HepG2 (cell line): ENCODE data around the gene MASP1. TPM values are rescaled to one million over a fixed set of nuclear protein-coding genes. Genes with fewer than 3 reads are reported as not detected.

Experiments
- ATAC-seq: fragments of 200-7000 bp; cut with Tn5 transposase; 3 replicates; pipeline ENCODE4 v1.9.1; 2020; ENCODE audit warnings: mild to moderate bottlenecking, moderate library complexity
- BruUV-seq: library from RNA; stranded (reverse); fragments of 400-500 nt; replicated peaks from 2 replicates; lab custom pipeline; 2021; lab: Mats Ljungman, UMichigan
- CTCF ChIA-PET: fragments of 300-600 bp; formaldehyde crosslinking; extraction: SDS; loops from one replicate; lab custom pipeline; 2021; ENCODE audit warnings: low total read pairs, inconsistent platforms, low intra/inter-chr PET ratio; lab: Yijun Ruan, JAX
- POLR2A ChIA-PET: fragments of 350-600 bp; sonication (Branson Sonifier 250); formaldehyde crosslinking; loops from one replicate; lab custom pipeline; 2020; ENCODE audit warnings: antibody characterized with exemption, inconsistent platforms; lab: Yijun Ruan, JAX
- DNase-seq: peaks from one replicate; pipeline ENCODE4 v3.0.0-alpha.2; 2015; ENCODE audit warnings: low spot score
- FAIRE-seq: peaks from 3 replicates; lab custom pipeline; 2011; peaks lifted over from hg19 to GRCh38; lab: Jason Lieb, UNC
- H2AFZ ChIP-seq: one replicate; pipeline ENCODE4 v1.6.1; 2011; ENCODE audit warnings: low read length, inconsistent platforms
- H3K27ac ChIP-seq: fragments of 300-600 bp; 3 replicates; pipeline ENCODE4 v1.8.0; 2011; ENCODE audit warnings: mixed run types, mild to moderate bottlenecking, mixed read lengths, low read length, inconsistent platforms; ENCODE audit not compliant: insufficient read depth; ENCODE audit errors: extremely low read length
- H3K27me3 ChIP-seq, 2 experiments: fragments of 200-600 bp in 1 of 2; 2 replicates in 1 of 2; 3 replicates in 1 of 2; pipeline versions ENCODE4 v1.6.0 to v1.8.0; 2011; ENCODE audit warnings: low read length in 2 of 2, mild to moderate bottlenecking in 2 of 2, moderate library complexity in 2 of 2, inconsistent platforms in 1 of 2; ENCODE audit not compliant: insufficient read depth in 2 of 2, control insufficient read depth in 1 of 2
- H3K36me3 ChIP-seq, 2 experiments: fragments of 200-600 bp in 1 of 2; replicated peaks in 1 of 2; 2 replicates in 1 of 2; 3 replicates in 1 of 2; pipeline versions ENCODE4 v1.5.1 to v1.8.0; 2011; ENCODE audit warnings: low read length in 2 of 2, inconsistent platforms in 1 of 2; ENCODE audit not compliant: insufficient read depth in 2 of 2, control insufficient read depth in 1 of 2
- H3K4me1 ChIP-seq: 2 replicates; pipeline ENCODE4 v1.5.1; 2012; ENCODE audit warnings: low read length, inconsistent platforms; ENCODE audit not compliant: insufficient read depth
- H3K4me2 ChIP-seq: 2 replicates; pipeline ENCODE4 v1.6.0; 2011; ENCODE audit warnings: low read depth, low read length, inconsistent platforms
- H3K4me3 ChIP-seq, 3 experiments: fragments of 200-600 bp in 1 of 3; sonication (generic), shearing (Covaris generic) in 1 of 3; replicated peaks in 1 of 3; 2 replicates each; pipeline ENCODE4 v1.5.1; 2011 to 2016; ENCODE audit warnings: low read length in 3 of 3, inconsistent platforms in 2 of 3, low read depth in 2 of 3, mild to moderate bottlenecking in 2 of 3, control low read depth in 1 of 3, mixed read lengths in 1 of 3; ENCODE audit not compliant: insufficient read depth in 1 of 3
- H3K79me2 ChIP-seq: one replicate; pipeline ENCODE4 v1.6.1; 2011; ENCODE audit warnings: low read length, inconsistent platforms; ENCODE audit not compliant: insufficient read depth
- H3K9ac ChIP-seq: 2 replicates; pipeline ENCODE4 v1.6.0; 2011; ENCODE audit warnings: mild to moderate bottlenecking, low read depth, low read length, inconsistent platforms; ENCODE audit not compliant: insufficient read depth
- H3K9me3 ChIP-seq: 2 replicates; pipeline ENCODE4 v1.5.1; 2012; ENCODE audit warnings: mild to moderate bottlenecking, low read length
- H4K20me1 ChIP-seq: 2 replicates; pipeline ENCODE4 v1.6.0; 2011; ENCODE audit warnings: inconsistent platforms, mild to moderate bottlenecking, low read length, moderate library complexity; ENCODE audit not compliant: insufficient read depth
- ARHGAP35 ChIP-seq: sonication (generic); formaldehyde crosslinking; IDR thresholded peaks from 2 replicates; pipeline ENCODE4 v1.9.0; 2022; ENCODE audit warnings: mild to moderate bottlenecking, inconsistent platforms, moderate library complexity, missing genetic modification reagents, borderline replicate concordance
- ARID2 ChIP-seq: sonication (generic); formaldehyde crosslinking; IDR thresholded peaks from 2 replicates; pipeline ENCODE4 v1.8.1; 2022; ENCODE audit warnings: mild to moderate bottlenecking, missing genetic modification reagents, borderline replicate concordance
- ARNT2 ChIP-seq: sonication (generic); formaldehyde crosslinking; IDR thresholded peaks from 2 replicates; pipeline ENCODE4 v1.8.0; 2022; ENCODE audit warnings: mild to moderate bottlenecking, low read depth, missing genetic modification reagents, moderate library complexity
- ATF7-NPFF ChIP-seq: sonication (generic); formaldehyde crosslinking; IDR thresholded peaks from 2 replicates; pipeline ENCODE4 v1.8.1; 2023; ENCODE audit warnings: mild to moderate bottlenecking, low read depth, missing genetic modification reagents, moderate library complexity
- CBX1 ChIP-seq: IDR thresholded peaks from one replicate; pipeline ENCODE4 v1.6.1; 2016; ENCODE audit warnings: antibody characterized with exemption, low read depth
- ETV5 ChIP-seq: IDR thresholded peaks from 2 replicates; pipeline ENCODE4 v1.6.1; 2018; ENCODE audit warnings: missing biosample characterization, missing genetic modification reagents, inconsistent platforms, borderline replicate concordance
- HNF4A ChIP-seq: sonication (generic); formaldehyde crosslinking; IDR thresholded peaks from 2 replicates; pipeline ENCODE4 v1.4.0; 2020; ENCODE audit warnings: missing genetic modification reagents
- NCOA1 ChIP-seq: sonication (generic); formaldehyde crosslinking; IDR thresholded peaks from 2 replicates; pipeline ENCODE4 v1.9.0; 2021; ENCODE audit warnings: missing genetic modification reagents
- NFATC3 ChIP-seq: sonication (generic); formaldehyde crosslinking; IDR thresholded peaks from 2 replicates; pipeline ENCODE4 v1.5.1; 2020; ENCODE audit warnings: mild to moderate bottlenecking, missing genetic modification reagents
- POLR2A ChIP-seq, 2 experiments: IDR thresholded peaks; 2 replicates each; pipeline ENCODE4 v1.6.1; 2011; ENCODE audit warnings: low read depth in 2 of 2, low read length in 2 of 2, mild to moderate bottlenecking in 1 of 2, moderate library complexity in 1 of 2; ENCODE audit not compliant: insufficient read depth in 1 of 2
- SATB2 ChIP-seq: sonication (generic); formaldehyde crosslinking; IDR thresholded peaks from 2 replicates; pipeline ENCODE4 v1.5.0; 2020; ENCODE audit warnings: missing genetic modification reagents
- WGBS: methylation state at CpG from one replicate; pipeline ENCODE4 v1.1.6; 2017; ENCODE audit warnings: low lambda C conversion rate; 5-methylcytosine and 5-hydroxymethylcytosine counted together
- in situ Hi-C: cut with HindIII; loops from 2 replicates; pipeline ENCODE4 v1.10.0; 2017; ENCODE audit warnings: low pct_unique_long_range_greater_than_20kb; ENCODE audit not compliant: extremely low pct_ligation_motif_present
- intact Hi-C: fragments of 100-400 bp; cut with micrococcal nuclease; formaldehyde crosslinking; loops from one replicate; pipeline ENCODE4 v1.10.0; 2022; ENCODE audit not compliant: unreplicated experiment
- polyA plus RNA-seq, 8 experiments: library from polyadenylated mRNA; depleted of rRNA in 3 of 8; stranded (reverse) in 7 of 8; unstranded in 1 of 8; fragments of >200 nt; fragmentation: Illumina TruSeq in 4 of 8; extraction: Trizol in 4 of 8; gene quantifications; 2 replicates each; pipeline versions ENCODE4 v1.2.1 to v1.2.3, GENCODE V29; 2011 to 2016; ENCODE audit warnings: low read depth in 4 of 8, missing spikeins in 1 of 8, mixed read lengths in 1 of 8; ENCODE audit not compliant: insufficient read depth in 1 of 8
- total RNA-seq, 5 experiments: library from RNA; depleted of rRNA; stranded (reverse); fragments of >200 nt; fragmentation: Illumina TruSeq; extraction: Trizol; gene quantifications; 2 replicates each; pipeline ENCODE4 v1.2.3, GENCODE V29; 2016; ENCODE audit warnings: low read depth in 1 of 5
- TF ChIP-seq, protein P1 (sequence below): sonication (generic); formaldehyde crosslinking; IDR thresholded peaks from 2 replicates; pipeline ENCODE4 v1.4.0; 2020; ENCODE audit warnings: missing genetic modification reagents
- TF ChIP-seq, protein P2 (sequence below): IDR thresholded peaks from 2 replicates; pipeline ENCODE4 v1.6.1; 2018; ENCODE audit warnings: missing genetic modification reagents, mild to moderate bottlenecking, missing compliant biosample characterization
- TF ChIP-seq, protein P3 (sequence below): sonication (generic); formaldehyde crosslinking; IDR thresholded peaks from 2 replicates; pipeline ENCODE4 v1.4.0; 2020; ENCODE audit warnings: missing genetic modification reagents
- TF ChIP-seq, protein P4 (sequence below): sonication (generic); formaldehyde crosslinking; IDR thresholded peaks from 2 replicates; pipeline ENCODE4 v1.5.0; 2020; ENCODE audit warnings: missing genetic modification reagents, mild to moderate bottlenecking, borderline replicate concordance
- TF ChIP-seq, protein P5 (sequence below): sonication (generic); formaldehyde crosslinking; IDR thresholded peaks from 2 replicates; pipeline ENCODE4 v1.4.0; 2020; ENCODE audit warnings: missing genetic modification reagents, borderline replicate concordance

Gene MASP1
- total and polyA plus RNA-seq, 2 of the 13 experiments (the other 11 are each of a cell fraction or from before 2014, with no cell fraction given), result 10.8 to 56.0 TPM

DNA sequence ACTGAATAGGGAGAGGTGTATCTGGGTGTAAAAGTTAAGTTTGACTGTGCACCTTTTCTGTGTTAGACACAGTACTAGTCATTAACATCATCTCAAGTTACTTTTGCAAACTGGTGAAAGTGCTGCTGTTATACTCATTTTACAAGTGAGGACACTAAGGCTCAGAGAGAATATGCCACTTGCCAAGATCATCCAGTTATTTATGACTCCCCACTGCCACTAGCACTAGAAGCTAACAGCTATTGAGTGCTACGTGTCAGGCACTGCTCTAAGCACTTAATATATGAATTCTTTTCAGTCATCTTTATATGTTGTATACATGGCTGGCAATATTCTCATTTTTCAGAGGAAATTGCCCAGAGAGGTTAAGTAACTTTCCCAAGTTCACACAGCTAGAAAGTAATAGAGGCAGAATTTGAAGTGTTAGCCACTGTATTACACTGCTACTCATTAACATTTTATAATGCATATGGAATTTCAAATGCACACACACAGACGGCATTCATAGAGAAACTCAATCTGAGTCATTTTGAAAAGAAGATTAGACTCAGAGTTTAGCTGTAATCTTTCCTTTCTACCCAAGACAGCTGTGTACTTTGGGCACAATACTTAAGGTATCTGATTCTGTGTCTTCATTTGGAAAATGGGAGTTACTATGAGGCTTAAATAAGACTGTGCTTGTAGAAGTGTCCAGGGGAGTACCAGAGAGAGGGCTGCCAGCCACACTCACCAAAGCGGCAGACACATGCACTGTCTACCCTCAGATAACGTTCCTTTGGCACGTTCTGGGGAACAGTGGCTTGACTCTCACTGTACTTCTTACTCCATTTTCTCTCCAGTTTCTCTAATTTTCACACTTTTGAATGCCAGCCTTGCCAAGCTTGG lies 1.3 kb upstream of the MASP1 start:
- in situ Hi-C loops, result loop anchor here (5.0 kb wide), 1 partner anchor 66 kb away; no protein-coding TSS in a partner anchor
- peak overlapping the region; percentile 70 for H3K27ac ChIP-seq
- CTCF ChIA-PET, result no interaction called here

More for the DNA sequence above, 1.3 kb upstream of the MASP1 start:
- no peak for FAIRE-seq
- no peak for DNase-seq
- Histone ChIP-seq H3K27me3 (peaks cover 2 to 7% of the 10 kb centered on the region in 2 experiments; a peak in 3 of 5 replicates), H3K9ac (no peak overlapping the region), H2AFZ (no peak overlapping the region), H4K20me1 (no peaks in the 10 kb centered on the region), H3K9me3 (no peaks in the 10 kb centered on the region), H3K79me2 (no peaks in the 10 kb centered on the region), H3K4me3 (peak overlapping the region in 1 of 3 experiments; percentile 29; a peak in 1 of 6 replicates), H3K4me2 (peak overlapping the region; percentile 74; the same call in 1 of the 2 replicates), H3K36me3 (no peaks in the 10 kb centered on the region), H3K4me1 (peaks cover 16% of the 10 kb centered on the region)
- 71% methylated on average over 5 of the region's 5 CpGs for WGBS
- POLR2A ChIA-PET, result no interaction called here
- TF ChIP-seq ARNT2 (CRISPR knock-in tag) (no peak), HNF4A (CRISPR knock-in tag) (no peak), POLR2A (IDR thresholded peaks at IDR 0.05; ENCODE audit: insufficient read depth in 1 of 2, low read depth in 2 of 2, low read length in 2 of 2) (no peak), SATB2 (CRISPR knock-in tag) (no peak), NFATC3 (CRISPR knock-in tag) (no peak), CBX1 (no peak), ATF7-NPFF (CRISPR knock-in tag) (no peak), ARID2 (CRISPR knock-in tag) (no peak), ETV5 (CRISPR knock-in tag) (no peak), ARHGAP35 (no peak), NCOA1 (CRISPR knock-in tag) (no peak)
- TF ChIP-seq, protein P1, sequence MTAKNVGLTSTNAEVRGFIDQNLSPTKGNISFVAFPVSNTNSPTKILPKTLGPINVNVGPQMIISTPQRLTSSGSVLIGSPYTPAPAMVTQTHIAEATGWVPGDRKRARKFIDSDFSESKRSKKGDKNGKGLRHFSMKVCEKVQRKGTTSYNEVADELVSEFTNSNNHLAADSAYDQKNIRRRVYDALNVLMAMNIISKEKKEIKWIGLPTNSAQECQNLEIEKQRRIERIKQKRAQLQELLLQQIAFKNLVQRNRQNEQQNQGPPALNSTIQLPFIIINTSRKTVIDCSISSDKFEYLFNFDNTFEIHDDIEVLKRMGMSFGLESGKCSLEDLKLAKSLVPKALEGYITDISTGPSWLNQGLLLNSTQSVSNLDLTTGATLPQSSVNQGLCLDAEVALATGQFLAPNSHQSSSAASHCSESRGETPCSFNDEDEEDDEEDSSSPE, result no peak
- TF ChIP-seq, protein P2, sequence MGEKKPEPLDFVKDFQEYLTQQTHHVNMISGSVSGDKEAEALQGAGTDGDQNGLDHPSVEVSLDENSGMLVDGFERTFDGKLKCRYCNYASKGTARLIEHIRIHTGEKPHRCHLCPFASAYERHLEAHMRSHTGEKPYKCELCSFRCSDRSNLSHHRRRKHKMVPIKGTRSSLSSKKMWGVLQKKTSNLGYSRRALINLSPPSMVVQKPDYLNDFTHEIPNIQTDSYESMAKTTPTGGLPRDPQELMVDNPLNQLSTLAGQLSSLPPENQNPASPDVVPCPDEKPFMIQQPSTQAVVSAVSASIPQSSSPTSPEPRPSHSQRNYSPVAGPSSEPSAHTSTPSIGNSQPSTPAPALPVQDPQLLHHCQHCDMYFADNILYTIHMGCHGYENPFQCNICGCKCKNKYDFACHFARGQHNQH (CRISPR knock-in tag), result no peak
- TF ChIP-seq, protein P3, sequence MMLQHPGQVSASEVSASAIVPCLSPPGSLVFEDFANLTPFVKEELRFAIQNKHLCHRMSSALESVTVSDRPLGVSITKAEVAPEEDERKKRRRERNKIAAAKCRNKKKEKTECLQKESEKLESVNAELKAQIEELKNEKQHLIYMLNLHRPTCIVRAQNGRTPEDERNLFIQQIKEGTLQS (CRISPR knock-in tag), result no peak
- TF ChIP-seq, protein P4, sequence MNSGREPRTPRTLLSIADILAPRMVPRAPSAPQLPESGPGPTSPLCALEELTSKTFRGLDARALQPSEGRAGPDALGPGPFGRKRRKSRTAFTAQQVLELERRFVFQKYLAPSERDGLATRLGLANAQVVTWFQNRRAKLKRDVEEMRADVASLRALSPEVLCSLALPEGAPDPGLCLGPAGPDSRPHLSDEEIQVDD (CRISPR knock-in tag), result no peak
- TF ChIP-seq, protein P5, sequence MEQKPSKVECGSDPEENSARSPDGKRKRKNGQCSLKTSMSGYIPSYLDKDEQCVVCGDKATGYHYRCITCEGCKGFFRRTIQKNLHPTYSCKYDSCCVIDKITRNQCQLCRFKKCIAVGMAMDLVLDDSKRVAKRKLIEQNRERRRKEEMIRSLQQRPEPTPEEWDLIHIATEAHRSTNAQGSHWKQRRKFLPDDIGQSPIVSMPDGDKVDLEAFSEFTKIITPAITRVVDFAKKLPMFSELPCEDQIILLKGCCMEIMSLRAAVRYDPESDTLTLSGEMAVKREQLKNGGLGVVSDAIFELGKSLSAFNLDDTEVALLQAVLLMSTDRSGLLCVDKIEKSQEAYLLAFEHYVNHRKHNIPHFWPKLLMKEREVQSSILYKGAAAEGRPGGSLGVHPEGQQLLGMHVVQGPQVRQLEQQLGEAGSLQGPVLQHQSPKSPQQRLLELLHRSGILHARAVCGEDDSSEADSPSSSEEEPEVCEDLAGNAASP (CRISPR knock-in tag), result no peak
- no peak for ATAC-seq
- no TSS peak for BruUV-seq
- intact Hi-C loops, result loop anchor here (5.0 kb wide), 1 partner anchor 71 kb away; no protein-coding TSS in a partner anchor
